Loucy (cell line): ENCODE measurements around the gene TTBK1.

Source experiments
- H2AFZ ChIP-seq: fragments of 200-600 bp; sonication (generic); 2 replicates; pipeline ENCODE4 v1.6.0; 2016; ENCODE audit warnings: antibody characterized with exemption, mild to moderate bottlenecking, low read length, moderate library complexity
- H3F3A ChIP-seq: fragments of 200-600 bp; 2 replicates; pipeline ENCODE4 v1.6.0; 2016; ENCODE audit warnings: antibody characterized with exemption, low read depth, mild to moderate bottlenecking
- H3K27me3 ChIP-seq: fragments of 200-600 bp; sonication (generic); 2 replicates; pipeline ENCODE4 v1.6.1; 2014; ENCODE audit warnings: low read length, mild to moderate bottlenecking; ENCODE audit not compliant: insufficient read depth, poor library complexity, severe bottlenecking
- H3K36me3 ChIP-seq: fragments of 200-600 bp; sonication (generic); 2 replicates; pipeline ENCODE4 v1.6.1; 2016; ENCODE audit warnings: low read length; ENCODE audit not compliant: insufficient read depth
- H3K4me1 ChIP-seq: fragments of 200-600 bp; sonication (generic); 2 replicates; pipeline ENCODE4 v1.5.1; 2014; ENCODE audit warnings: low read length, mild to moderate bottlenecking; ENCODE audit not compliant: insufficient read depth, poor library complexity, severe bottlenecking
- H3K4me2 ChIP-seq: fragments of 200-600 bp; sonication (generic); 2 replicates; pipeline ENCODE4 v1.6.0; 2014; ENCODE audit warnings: antibody characterized with exemption, low read length, low read depth, mild to moderate bottlenecking; ENCODE audit not compliant: poor library complexity, severe bottlenecking
- H3K4me3 ChIP-seq: fragments of 200-600 bp; sonication (generic); 2 replicates; pipeline ENCODE4 v1.5.1; 2014; ENCODE audit warnings: low read length, mild to moderate bottlenecking, mixed read lengths; ENCODE audit not compliant: poor library complexity, severe bottlenecking
- H3K79me2 ChIP-seq: fragments of 200-600 bp; sonication (generic); 2 replicates; pipeline ENCODE4 v1.6.1; 2014; ENCODE audit warnings: low read length; ENCODE audit not compliant: insufficient read depth
- H3K9ac ChIP-seq: fragments of 200-600 bp; sonication (generic); 2 replicates; pipeline ENCODE4 v1.6.0; 2014; ENCODE audit warnings: mild to moderate bottlenecking, low read depth, low read length, moderate library complexity; ENCODE audit not compliant: poor library complexity, severe bottlenecking
- H3K9me2 ChIP-seq: fragments of 200-600 bp; sonication (generic); replicated peaks from 2 replicates; pipeline ENCODE4 v1.6.1; 2016; ENCODE audit warnings: low read depth, low read length, mixed read lengths
- H3K9me3 ChIP-seq: fragments of 200-600 bp; sonication (generic); 2 replicates; pipeline ENCODE4 v1.6.1; 2014; ENCODE audit warnings: mild to moderate bottlenecking, antibody characterized with exemption, low read length, low read depth; ENCODE audit not compliant: insufficient read depth
- H4K20me1 ChIP-seq: fragments of 200-600 bp; sonication (generic); 2 replicates; pipeline ENCODE4 v1.6.0; 2014; ENCODE audit warnings: antibody characterized with exemption, low read length, mild to moderate bottlenecking; ENCODE audit not compliant: insufficient read depth, poor library complexity, severe bottlenecking
- EZH2phosphoT487 ChIP-seq: fragments of 200-600 bp; IDR thresholded peaks from 2 replicates; pipeline ENCODE4 v1.6.1; 2018; ENCODE audit warnings: antibody characterized with exemption, mild to moderate bottlenecking, moderate library complexity, borderline replicate concordance
- TF ChIP-seq, protein P1 (sequence below): fragments of 200-600 bp; sonication (generic); conservative IDR thresholded peaks from 2 replicates; pipeline ENCODE4 v1.5.1; 2014; ENCODE audit warnings: mild to moderate bottlenecking, antibody characterized with exemption, low read length

TTBK1 gene

DNA sequence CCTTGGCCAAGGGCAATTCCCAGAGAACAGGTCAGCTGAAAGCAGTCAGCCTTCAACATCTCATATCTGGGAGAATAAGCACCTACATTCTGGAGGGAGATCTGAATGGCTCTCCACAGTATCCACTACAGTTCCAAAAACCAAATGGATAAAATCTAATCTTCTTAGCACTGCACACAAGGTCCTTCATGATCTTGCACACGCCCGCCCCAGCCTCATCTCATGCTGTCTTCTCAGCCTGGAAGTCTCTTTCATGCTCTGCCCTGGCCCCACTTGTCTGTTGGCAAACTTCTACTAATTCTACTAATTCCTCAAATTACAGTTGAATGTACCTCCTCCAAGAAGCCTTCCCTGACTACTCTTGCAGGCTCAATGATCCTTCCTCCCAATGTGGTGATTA is 1.8 kb upstream of the TTBK1 start:
- no peaks in the 10 kb centered on the region for H3K36me3 ChIP-seq
- H4K20me1 ChIP-seq = no peaks in the 10 kb centered on the region
- no peak overlapping the region for H3K9ac ChIP-seq
- TF ChIP-seq, protein P1, sequence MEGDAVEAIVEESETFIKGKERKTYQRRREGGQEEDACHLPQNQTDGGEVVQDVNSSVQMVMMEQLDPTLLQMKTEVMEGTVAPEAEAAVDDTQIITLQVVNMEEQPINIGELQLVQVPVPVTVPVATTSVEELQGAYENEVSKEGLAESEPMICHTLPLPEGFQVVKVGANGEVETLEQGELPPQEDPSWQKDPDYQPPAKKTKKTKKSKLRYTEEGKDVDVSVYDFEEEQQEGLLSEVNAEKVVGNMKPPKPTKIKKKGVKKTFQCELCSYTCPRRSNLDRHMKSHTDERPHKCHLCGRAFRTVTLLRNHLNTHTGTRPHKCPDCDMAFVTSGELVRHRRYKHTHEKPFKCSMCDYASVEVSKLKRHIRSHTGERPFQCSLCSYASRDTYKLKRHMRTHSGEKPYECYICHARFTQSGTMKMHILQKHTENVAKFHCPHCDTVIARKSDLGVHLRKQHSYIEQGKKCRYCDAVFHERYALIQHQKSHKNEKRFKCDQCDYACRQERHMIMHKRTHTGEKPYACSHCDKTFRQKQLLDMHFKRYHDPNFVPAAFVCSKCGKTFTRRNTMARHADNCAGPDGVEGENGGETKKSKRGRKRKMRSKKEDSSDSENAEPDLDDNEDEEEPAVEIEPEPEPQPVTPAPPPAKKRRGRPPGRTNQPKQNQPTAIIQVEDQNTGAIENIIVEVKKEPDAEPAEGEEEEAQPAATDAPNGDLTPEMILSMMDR = no peak
- no peak for TF ChIP-seq EZH2phosphoT487
- no peaks in the 10 kb centered on the region for H3K9me3 ChIP-seq
- no peaks in the 10 kb centered on the region for H3K27me3 ChIP-seq
- no peaks in the 10 kb centered on the region for H3K4me1 ChIP-seq
- no peaks in the 10 kb centered on the region for H3F3A ChIP-seq
- no peak overlapping the region for H2AFZ ChIP-seq
- H3K4me2 ChIP-seq = no peak overlapping the region
- H3K9me2 ChIP-seq = no peaks in the 10 kb centered on the region
- no peaks in the 10 kb centered on the region for H3K79me2 ChIP-seq
- H3K4me3 ChIP-seq = no peak overlapping the region

DNA sequence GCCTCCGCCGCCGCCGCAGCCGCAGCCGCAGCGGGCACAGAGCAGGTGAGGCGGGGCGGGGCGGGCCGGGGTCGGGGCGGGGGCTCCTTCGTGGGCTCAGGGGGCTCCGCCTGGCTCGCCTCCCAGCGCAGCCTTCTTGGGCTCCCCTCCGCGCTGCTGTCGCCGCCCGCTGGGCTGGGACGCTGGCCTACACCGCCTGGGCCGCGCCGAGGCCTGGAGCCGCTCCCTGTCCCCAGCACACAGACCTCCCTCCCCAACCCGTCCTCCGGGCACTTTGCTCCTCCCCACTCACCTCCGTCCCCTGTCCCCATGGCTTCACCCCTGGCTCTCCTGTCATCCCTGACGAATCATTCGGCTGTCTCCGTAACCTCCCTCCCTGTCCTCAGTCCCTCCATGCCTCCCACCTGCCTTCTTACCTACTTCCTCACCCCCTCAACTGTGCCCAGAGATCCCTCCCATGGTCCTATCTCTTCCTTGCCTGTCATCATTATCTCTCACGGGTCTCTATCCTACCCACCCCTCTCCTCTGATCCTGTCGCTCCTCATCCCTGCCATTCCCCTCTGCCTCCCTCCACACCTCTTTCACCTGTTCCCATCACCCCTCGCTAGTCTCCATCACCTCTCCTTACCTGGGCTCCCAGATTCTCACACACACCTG is 512 bp downstream of the TTBK1 start:
- H4K20me1 ChIP-seq = no peaks in the 10 kb centered on the region
- H3F3A ChIP-seq = no peaks in the 10 kb centered on the region
- H3K9me2 ChIP-seq = no peaks in the 10 kb centered on the region
- no peaks in the 10 kb centered on the region for H3K27me3 ChIP-seq
- H3K4me3 ChIP-seq = no peak overlapping the region
- no peaks in the 10 kb centered on the region for H3K36me3 ChIP-seq
- TF ChIP-seq, protein P1 = no peak
- TF ChIP-seq EZH2phosphoT487 = no peak
- H3K4me2 ChIP-seq = no peak overlapping the region
- no peaks in the 10 kb centered on the region for H3K9me3 ChIP-seq
- H3K9ac ChIP-seq = no peak overlapping the region
- H2AFZ ChIP-seq = no peak overlapping the region
- no peaks in the 10 kb centered on the region for H3K79me2 ChIP-seq
- peaks cover 10% of the 10 kb centered on the region for H3K4me1 ChIP-seq

DNA sequence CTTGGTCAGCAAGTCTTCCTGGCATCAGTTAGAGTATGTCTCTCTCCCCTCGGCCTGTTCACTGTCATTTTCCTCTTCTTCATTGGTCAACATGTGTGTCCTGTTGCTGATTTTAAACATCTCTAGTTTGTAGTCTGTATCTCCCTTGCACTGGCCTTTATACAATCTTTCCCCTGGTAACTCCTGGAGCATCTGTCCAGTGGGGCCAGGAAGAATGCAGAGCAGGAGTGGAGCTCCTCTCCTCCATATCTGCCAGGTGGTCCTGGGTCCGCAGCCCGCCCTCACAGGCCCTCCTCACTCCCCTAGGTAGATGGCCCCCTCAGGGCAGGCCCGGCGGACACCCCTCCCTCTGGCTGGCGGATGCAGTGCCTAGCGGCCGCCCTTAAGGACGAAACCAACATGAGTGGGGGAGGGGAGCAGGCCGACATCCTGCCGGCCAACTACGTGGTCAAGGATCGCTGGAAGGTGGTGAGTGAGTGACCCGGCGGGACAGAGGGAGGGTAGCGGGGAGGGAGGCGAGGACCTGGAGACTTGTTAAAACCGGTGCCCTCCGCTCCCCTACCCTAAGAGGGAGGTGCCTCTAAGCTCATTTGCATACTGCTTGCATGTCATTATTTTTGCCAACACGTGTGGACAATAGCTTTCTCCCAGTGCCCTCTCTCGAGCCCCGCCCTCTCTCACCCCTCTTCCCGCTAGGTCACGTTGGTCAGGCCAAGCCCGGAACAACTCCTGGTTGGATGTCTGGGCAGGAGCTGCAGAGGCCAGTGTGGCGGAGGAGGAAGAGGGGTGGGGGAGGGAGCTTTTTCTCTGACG is 3.2 kb downstream of the TTBK1 start:
- H3K36me3 ChIP-seq = no peaks in the 10 kb centered on the region
- H3K79me2 ChIP-seq = no peaks in the 10 kb centered on the region
- H3F3A ChIP-seq = no peaks in the 10 kb centered on the region
- peak overlapping the region; percentile 66 for H3K9ac ChIP-seq
- H3K27me3 ChIP-seq = no peaks in the 10 kb centered on the region
- H3K9me2 ChIP-seq = no peaks in the 10 kb centered on the region
- no peaks in the 10 kb centered on the region for H3K9me3 ChIP-seq
- no peaks in the 10 kb centered on the region for H4K20me1 ChIP-seq
- H2AFZ ChIP-seq = peak overlapping the region; percentile 98
- H3K4me1 ChIP-seq = peaks cover 10% of the 10 kb centered on the region
- H3K4me3 ChIP-seq = peak overlapping the region; percentile 79
- H3K4me2 ChIP-seq = peak overlapping the region; percentile 86
- TF ChIP-seq, protein P1 = no peak
- TF ChIP-seq EZH2phosphoT487 = no peak
